Measurements from ENCODE around the gene TDRD7.

Gene TDRD7

DNA sequence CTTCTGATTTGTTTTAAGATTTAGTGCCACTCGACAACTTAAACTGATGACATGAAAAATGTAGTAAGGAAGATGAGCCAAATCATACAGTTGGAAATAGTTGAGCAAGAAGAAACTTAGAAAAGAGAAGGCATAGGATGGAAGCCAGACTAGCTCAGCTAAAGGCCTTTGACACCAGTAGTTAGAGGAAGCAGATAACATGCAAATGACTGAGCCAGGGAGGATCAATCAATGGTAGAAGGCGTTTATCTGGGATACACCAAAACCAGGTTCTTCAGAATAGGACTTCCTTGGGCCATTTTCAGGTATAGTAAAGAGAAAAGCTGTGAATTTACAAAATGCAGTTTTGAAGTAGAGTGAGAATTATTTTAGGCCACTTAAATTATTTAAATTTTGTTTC lies 3.2 kb downstream of the TDRD7 start:
- in situ Hi-C loops (cut with MboI; ENCODE audit: low sequenced_read_pairs, unreplicated experiment) = no loop called here
- TF ChIP-seq, protein P1, sequence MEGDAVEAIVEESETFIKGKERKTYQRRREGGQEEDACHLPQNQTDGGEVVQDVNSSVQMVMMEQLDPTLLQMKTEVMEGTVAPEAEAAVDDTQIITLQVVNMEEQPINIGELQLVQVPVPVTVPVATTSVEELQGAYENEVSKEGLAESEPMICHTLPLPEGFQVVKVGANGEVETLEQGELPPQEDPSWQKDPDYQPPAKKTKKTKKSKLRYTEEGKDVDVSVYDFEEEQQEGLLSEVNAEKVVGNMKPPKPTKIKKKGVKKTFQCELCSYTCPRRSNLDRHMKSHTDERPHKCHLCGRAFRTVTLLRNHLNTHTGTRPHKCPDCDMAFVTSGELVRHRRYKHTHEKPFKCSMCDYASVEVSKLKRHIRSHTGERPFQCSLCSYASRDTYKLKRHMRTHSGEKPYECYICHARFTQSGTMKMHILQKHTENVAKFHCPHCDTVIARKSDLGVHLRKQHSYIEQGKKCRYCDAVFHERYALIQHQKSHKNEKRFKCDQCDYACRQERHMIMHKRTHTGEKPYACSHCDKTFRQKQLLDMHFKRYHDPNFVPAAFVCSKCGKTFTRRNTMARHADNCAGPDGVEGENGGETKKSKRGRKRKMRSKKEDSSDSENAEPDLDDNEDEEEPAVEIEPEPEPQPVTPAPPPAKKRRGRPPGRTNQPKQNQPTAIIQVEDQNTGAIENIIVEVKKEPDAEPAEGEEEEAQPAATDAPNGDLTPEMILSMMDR (IDR thresholded peaks at IDR 0.05; ENCODE audit: borderline replicate concordance, control extremely low read depth, extremely low read depth, insufficient read depth, missing control alignments) = no peak
- no peak for DNase-seq (ENCODE audit: low spot score)

DNA sequence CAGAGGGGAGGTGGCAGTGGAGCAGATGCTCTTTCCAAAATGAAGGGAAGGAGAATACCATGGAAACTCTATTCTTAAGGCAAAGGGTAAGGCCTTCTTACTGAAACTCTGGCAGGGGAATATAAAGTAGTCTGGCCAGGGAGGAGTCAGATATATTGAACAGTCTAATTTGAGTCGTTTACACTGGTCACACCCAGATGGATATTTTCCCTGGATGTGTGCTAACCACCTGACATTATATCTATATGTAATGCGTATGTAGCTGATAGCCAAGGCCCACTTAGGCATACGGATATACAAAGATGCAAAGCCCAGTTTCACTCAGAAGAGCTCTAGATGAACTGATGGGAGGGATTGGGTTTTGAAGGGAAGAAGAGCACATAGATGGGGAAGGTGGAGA lies 7.0 kb downstream of the TDRD7 start:
- DNase-seq (ENCODE audit: low spot score) = no peak
- in situ Hi-C loops (cut with MboI; ENCODE audit: low sequenced_read_pairs, unreplicated experiment) = no loop called here
- TF ChIP-seq, protein P1 (IDR thresholded peaks at IDR 0.05; ENCODE audit: borderline replicate concordance, control extremely low read depth, extremely low read depth, insufficient read depth, missing control alignments) = no peak

DNA sequence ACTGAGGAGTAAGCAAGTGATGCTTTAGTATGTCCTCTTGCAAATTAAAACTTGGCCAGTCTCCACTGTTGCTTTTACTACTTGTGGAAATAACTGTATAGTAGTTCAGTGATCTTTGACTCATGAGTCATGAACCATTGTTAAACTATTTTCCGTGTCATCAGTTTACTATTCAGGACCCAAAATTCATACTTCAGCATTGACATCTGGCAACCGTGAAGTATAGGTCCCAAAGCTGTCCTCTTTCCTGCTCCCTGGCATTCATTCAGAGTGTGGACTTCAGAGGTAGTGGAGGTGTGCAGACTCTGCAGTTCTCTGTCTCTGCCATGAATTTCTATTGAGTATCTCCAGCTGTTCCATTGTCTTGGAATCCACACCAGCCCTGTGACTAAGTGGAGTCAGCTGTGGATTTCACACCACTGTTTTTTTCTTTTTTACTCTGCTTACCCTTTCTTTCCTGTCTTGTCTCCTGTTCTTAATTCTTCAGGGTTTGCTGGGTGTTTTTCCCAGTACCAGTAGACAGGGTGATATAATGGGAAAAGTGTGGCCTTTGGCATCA lies 7.5 kb downstream of the TDRD7 start:
- TF ChIP-seq, protein P1 (IDR thresholded peaks at IDR 0.05; ENCODE audit: borderline replicate concordance, control extremely low read depth, extremely low read depth, insufficient read depth, missing control alignments) = no peak
- no peak for DNase-seq (ENCODE audit: low spot score)
- in situ Hi-C loops (cut with MboI; ENCODE audit: low sequenced_read_pairs, unreplicated experiment) = no loop called here

DNA sequence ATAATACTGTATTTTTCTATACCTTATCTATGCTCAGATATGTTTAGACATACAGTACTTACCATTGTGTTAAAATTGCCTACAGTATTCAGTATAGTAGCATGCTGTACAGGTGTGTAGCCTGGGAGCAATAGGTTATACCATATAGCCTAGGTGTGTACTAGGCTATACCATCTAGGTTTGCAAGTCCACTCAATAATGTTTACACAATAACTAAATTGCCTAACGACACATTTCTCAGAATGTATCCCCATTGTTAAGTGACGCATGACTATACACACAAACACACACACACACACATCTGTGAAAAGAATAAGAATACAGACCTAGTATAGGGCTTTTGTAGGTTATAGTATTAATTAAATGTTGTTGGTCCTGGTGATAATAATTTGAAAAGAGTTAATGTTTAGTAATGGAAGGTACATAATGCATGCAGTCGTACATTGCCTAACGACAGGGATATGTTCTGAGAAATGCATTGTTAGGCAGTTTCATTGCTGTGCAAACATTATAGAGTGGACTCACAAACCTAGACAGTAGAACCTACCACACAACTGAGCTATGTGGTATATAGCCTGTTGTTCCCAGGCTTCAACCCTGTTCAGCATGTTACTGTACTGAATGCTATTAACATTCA lies 13.6 kb downstream of the TDRD7 start:
- DNase-seq (ENCODE audit: low spot score) = no peak
- TF ChIP-seq, protein P1 (IDR thresholded peaks at IDR 0.05; ENCODE audit: borderline replicate concordance, control extremely low read depth, extremely low read depth, insufficient read depth, missing control alignments) = no peak
- in situ Hi-C loops (cut with MboI; ENCODE audit: low sequenced_read_pairs, unreplicated experiment) = no loop called here

DNA sequence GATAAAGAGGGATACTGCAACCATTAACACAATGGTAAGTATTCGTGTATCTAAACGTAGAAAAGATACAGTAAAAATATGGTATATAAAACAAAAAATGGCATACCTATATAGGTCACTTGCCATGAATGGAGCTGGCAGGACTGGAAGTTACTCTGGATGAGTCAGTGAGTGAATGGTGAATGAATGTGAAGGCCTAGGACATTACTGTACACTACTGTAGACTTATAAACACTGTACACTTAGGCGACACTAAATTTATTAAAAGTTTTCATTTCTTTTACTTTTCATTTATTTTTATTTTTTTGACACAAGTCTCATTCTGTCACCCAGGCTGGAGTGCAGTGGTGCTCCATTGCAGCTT lies 14.1 kb downstream of the TDRD7 start:
- TF ChIP-seq, protein P1 (IDR thresholded peaks at IDR 0.05; ENCODE audit: borderline replicate concordance, control extremely low read depth, extremely low read depth, insufficient read depth, missing control alignments) = no peak
- no peak for DNase-seq (ENCODE audit: low spot score)
- in situ Hi-C loops (cut with MboI; ENCODE audit: low sequenced_read_pairs, unreplicated experiment) = no loop called here

DNA sequence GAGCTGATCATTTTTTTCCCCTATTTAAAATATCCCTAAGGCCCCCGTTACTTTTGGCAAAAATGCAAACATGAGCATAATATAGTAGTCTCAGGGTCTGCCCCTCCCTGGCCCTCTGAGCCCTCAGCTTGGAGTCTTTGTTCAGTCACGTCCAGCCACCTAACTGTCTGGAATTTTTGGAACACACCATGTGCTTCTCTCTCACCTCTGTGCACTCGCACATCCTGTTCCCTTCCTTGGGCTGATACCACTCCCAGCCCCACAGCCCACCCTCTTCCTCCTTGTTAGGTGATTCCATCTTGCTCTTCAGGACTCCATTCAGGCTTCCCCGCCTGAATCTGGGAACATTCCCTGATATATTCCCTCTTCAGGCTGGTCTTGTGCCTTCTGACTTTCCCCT lies 16.0 kb downstream of the TDRD7 start:
- in situ Hi-C loops (cut with MboI; ENCODE audit: low sequenced_read_pairs, unreplicated experiment) = no loop called here
- TF ChIP-seq, protein P1 (IDR thresholded peaks at IDR 0.05; ENCODE audit: borderline replicate concordance, control extremely low read depth, extremely low read depth, insufficient read depth, missing control alignments) = no peak

More for the DNA sequence above, 16.0 kb downstream of the TDRD7 start:
- DNase-seq (ENCODE audit: low spot score) = no peak

Measured in GM13976 (cell line).